ENCODE results near the gene SLC6A8.
"Not testable (repeated sequence)": the region's sequence is repeated elsewhere in the genome, so short reads cannot be mapped to it uniquely, and the experiment has no call there.

The SLC6A8 gene

DNA sequence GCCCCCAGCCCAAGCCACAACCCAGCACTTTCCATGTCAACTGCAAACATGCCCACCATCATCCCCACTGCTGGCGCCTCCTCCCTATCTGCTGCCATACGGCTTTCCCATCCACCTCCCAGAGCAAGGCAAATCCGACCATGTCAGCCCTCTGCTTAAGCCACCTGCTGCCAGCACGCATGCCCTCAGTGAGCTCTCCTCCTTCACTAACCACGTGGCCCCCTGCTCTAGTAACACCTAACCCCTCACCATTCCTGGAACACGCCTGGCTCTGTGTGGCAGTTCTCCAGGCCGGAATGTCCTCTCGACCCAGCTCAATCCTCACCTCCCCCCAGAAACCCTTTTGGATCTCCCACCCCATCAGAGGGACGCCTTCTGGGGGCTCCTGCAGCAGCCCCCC lies 19.1 kb downstream of the SLC6A8 start:
- no peak for DNase-seq (ENCODE audit: low read depth in 3 of 3)

DNA sequence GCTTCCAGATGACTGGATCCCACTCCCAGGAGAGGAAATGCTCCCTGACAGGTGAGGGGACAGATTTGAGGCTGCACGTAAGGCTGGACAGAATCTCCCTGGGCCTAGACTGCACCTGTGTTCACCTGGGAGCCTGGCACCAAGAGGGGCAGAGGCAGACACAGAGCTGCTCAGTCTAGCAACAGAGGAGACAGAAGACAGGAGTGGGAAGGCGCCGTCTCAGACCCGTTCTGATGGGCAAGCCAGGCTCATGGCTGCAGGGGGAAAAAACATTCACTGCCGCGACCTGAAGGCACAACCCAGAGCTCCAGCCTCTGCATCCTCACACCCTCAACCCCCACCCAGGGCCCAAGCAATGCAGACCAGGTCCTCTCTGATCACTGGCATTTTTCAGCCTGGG lies 19.7 kb downstream of the SLC6A8 start:
- DNase-seq (ENCODE audit: low read depth in 3 of 3), result no peak

DNA sequence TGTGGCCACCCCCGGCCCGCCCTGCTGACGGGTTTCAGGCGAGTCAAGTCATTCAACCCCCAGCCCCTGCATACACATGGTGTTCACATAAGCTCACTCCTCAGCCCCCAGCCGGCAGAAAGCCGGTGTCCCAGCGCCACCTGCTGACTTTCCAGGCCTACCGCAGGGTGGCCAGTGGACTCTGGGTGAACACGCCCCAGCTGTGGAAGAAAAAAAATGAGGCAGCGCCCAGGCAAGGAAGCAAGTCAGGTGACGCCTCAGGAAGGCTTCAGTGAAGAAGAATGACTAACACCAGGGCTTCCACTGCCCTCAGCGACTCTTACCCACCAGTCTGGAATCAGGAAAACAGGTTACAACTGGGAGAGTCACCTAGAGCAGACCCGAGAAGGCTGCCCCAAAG lies 20.7 kb downstream of the SLC6A8 start:
- DNase-seq (ENCODE audit: low read depth in 3 of 3), result no peak

DNA sequence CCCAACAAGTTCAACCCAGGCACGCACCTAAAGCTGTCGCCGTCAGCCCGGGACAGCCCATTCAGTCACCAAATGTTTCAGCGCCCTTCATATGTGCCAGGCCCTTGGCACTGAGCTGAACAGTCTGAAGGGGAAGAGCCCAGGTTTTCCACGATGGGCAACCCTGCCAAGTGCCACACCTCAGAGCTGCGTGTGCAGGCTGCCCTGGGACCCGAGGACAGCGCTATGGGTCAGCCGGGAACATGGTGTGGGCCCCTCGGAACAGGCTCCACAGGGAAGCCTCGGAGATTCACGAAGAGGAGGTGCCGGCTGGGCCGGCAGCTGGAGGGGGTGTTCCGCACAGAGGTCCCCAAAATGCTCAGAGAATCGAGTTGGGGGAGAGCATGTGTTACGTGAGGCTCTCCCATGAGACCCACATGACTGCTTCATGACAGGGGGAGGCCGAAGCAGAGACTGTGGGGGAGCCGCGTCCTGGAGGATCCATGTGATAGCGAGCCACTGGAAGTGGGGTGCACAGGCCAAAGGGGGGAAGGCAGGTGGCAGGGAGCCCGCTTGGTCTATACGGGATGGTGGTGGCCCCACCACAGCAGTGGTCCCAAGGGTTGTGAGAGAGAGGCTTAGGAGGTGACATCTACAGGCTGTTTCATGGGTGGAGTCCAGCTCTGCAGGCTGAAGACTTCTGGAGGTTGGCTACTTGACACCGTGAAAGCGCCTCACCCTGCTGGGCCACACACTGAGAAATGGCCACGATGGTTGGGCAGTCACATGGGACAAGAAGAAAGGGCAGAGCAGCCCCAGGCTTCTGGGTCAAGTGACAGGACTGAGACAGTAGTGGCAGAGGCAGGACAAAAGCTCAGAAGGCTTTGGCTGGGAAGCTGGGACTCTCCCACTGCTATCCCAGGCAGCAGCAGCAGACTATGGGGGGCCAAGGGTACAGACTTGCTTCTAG lies 22.3 kb downstream of the SLC6A8 start:
- no peak for DNase-seq (ENCODE audit: low read depth in 3 of 3)

DNA sequence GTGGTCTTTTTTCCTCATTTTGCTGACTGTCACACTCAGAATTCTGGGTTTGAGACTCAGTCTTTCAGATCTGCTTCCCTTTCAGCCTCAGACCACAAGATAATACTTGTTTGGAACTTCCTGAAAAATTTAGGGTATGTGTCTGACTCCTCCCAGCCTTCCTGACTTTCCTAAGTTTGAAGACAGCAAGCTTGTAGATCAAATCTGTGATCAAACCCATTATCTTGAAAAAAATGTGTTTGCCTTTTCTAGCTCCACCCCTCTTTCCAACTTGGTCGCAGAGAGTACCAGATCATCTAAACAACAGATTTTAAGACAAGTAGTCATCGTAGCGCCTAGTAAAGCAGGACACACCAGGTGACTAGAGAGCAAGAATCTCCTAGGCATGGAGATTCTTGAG lies 26.5 kb downstream of the SLC6A8 start:
- DNase-seq (ENCODE audit: low read depth in 3 of 3), result no peak

DNA sequence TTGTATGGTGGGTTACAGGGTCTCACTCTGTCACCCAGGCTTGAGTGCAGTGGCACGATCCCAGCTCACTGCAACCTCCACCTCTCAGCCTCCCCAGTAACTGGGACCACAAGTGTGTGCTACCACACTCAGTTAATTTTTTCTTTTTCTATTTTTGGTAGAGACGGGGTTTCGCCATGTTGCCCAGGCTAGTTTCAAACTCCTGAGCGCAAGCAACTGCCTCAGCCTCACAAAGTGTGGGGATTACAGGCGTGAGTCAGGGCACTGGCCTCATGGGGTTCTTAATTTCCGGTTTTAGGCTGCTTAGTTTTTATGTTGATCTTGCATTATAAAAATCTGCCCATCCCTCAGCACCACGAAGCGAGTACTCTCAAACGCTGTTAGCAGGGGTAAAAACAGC lies 29.7 kb downstream of the SLC6A8 start:
- DNase-seq (ENCODE audit: low read depth in 3 of 3), result no peak

DNA sequence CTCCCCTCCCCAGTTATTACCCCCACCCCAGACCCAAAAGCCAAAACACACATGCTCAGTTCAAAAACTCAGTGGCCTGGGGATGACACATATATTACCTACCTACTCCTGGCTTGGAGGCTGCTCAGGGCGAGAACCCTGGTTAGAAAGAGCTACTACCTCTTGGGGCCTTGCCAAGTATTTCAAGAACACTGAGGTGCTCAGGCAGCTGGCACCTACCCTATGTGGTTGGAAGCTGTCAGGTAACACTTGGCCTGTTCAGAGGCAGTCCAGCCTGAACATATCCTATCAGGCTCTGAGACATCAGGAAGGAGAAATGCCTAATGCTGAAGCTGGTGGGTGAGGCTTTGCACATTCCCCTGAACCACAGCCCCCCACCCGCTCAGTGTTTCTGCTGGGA lies 31.5 kb downstream of the SLC6A8 start:
- no peak for DNase-seq (ENCODE audit: low read depth in 3 of 3)

DNA sequence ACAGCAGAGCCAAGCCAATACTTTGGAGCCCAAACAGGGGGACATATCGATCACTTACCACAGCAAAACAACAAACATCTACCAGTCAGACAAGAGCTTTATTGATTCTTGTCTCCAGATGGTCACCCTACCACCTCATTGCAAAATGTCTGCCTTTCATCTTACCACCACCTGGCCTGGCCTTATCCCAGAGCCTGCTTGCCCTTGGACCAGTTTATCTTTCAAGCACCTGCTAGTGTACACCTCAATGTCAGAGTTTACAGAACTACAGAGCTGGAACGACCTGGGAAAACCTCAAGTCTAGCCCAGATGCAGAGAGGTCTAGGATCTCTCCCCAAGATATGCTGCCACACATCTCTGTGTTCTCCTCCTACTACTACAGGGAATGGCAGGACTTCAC lies 32.0 kb downstream of the SLC6A8 start:
- DNase-seq (ENCODE audit: low read depth in 3 of 3), result no peak

DNA sequence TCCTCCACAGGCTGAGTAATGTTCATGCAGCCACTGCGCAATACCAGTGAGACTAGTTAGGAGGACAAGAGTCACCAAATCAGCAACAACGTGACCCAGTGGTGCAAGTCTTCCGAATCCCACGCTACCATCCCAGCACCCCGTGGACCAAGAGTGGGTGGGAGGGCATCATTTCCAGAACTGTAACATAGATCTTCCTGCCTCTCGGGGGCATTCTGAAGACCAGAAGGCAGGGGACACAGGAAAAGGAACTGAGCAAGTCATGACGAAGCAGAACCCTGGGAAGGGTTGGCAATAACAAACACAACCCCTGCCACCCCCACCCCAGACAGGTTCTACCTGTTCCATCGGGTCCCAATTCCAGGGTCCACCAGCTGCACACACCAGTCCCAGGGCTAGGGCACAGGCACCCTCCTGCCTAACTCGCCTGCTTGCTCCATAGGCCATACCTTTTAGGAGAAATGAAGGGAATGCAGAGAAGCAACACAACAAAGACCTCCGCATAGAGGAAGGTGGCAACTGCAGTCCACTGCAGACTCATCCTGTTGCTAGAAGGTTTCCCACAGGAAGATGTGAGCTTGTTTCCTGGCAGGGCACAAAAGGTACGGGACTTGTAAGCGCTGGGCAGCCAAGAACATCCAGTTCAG lies 35.1 kb downstream of the SLC6A8 start:
- no peak for DNase-seq (ENCODE audit: low read depth in 3 of 3)

DNA sequence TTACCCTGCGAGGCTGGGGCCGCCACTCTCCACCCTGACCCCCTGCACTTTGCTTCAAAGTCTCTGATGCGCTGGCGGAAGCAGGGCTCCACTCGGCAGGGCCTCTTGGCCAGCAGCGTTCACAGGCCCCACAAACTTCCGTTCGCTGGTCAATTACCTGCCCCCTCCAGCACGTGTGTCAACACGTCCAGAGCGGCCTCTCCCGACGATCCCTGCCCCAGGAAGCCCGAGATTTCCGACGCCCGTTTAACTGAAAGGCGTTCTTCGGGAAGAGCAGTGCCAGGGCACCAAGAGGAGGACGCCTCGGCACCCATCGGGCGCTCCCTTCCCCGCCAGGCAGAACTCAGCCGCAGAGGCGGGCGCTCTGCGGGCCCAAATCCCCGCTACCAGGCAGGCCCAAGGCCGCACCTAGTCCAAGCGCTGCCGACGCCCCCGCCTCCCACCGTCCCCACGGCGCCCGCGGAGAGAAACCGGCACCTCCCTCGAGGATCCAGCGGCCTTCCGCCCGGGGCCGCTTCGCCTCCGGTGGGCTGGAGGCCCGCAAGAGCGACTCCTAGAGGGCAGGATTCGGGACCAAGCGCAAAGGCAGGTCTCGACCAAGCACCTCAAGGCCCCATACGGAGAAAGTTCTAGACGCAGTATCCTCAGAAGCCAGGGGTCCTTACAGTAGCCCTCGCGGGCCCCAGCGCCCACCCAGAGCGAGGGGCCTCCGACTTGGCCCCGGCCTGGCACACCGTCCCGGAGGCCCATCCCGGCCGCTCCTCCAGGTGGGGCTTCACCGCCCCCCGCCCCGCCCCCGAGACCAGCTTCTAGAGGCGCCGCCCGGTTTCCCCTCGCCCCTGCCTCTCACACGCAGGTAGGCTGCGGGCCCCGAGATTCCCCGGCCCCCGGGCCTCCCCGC lies 35.9 kb downstream of the SLC6A8 start:
- peak in 1 of 3 experiments; percentile 49 for DNase-seq (ENCODE audit: low read depth in 3 of 3)

DNA sequence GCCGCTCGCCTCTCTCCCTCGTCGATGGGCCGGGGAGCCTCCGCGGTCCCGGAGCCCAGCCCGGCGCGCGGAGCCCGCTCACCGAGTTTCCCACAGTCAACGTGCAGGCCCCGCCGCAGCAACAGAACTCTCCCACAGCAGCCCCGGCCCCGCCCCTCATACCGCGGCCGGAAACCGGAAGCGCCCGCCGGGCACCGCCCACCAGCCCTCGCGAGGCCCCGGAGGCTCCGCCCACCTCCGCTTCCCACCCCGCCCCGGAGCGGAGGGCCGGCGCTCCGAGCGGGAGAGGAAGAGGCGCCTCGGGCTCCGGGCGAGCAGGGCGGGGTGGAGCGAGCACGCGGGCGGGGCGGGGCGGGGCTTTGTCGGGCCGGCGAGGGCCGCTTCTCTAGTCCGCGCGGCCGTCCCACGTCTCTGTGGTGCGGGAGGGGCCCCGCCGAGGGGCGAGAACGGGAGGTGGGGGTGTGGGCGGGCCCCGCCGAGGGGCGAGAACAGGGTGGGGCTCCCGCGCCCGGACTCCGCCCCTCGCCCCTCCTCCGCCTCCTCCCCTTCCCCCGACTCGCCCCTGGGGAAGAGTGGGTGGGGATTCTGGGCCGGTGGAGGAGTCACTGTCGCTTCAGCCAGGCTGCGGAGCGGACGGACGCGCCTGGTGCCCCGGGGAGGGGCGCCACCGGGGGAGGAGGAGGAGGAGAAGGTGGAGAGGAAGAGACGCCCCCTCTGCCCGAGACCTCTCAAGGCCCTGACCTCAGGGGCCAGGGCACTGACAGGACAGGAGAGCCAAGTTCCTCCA lies 36.7 kb downstream of the SLC6A8 start, which contains the start of the genes ABCD1 and BCAP31:
ABCD1 (plus strand) TSS at position 605 of the 787 bp plus-strand sequence. CDS start 411 bp downstream, outside the sequence.
BCAP31 (minus strand) TSS at position 136 of the 787 bp plus-strand sequence. CDS start 1,143 bp downstream, outside the sequence.
- peak; percentile 74 to 80 (median 80) for DNase-seq (ENCODE audit: low read depth in 3 of 3)

DNA sequence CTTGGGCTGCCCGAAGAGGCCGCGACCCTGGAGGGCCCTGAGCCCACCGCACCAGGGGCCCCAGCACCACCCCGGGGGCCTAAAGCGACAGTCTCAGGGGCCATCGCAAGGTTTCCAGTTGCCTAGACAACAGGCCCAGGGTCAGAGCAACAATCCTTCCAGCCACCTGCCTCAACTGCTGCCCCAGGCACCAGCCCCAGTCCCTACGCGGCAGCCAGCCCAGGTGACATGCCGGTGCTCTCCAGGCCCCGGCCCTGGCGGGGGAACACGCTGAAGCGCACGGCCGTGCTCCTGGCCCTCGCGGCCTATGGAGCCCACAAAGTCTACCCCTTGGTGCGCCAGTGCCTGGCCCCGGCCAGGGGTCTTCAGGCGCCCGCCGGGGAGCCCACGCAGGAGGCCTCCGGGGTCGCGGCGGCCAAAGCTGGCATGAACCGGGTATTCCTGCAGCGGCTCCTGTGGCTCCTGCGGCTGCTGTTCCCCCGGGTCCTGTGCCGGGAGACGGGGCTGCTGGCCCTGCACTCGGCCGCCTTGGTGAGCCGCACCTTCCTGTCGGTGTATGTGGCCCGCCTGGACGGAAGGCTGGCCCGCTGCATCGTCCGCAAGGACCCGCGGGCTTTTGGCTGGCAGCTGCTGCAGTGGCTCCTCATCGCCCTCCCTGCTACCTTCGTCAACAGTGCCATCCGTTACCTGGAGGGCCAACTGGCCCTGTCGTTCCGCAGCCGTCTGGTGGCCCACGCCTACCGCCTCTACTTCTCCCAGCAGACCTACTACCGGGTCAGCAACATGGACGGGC lies 37.5 kb downstream of the SLC6A8 start:
- no peak for DNase-seq (ENCODE audit: low read depth in 3 of 3)

DNA sequence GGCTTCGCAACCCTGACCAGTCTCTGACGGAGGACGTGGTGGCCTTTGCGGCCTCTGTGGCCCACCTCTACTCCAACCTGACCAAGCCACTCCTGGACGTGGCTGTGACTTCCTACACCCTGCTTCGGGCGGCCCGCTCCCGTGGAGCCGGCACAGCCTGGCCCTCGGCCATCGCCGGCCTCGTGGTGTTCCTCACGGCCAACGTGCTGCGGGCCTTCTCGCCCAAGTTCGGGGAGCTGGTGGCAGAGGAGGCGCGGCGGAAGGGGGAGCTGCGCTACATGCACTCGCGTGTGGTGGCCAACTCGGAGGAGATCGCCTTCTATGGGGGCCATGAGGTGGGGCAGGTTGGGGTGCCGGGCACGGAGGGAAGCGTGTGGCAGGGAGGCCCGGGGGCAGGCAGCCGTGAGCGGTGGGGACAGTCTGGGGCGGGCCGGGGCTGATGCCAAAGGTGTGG lies 38.1 kb downstream of the SLC6A8 start:
- DNase-seq (ENCODE audit: low read depth in 3 of 3), result no peak

DNA sequence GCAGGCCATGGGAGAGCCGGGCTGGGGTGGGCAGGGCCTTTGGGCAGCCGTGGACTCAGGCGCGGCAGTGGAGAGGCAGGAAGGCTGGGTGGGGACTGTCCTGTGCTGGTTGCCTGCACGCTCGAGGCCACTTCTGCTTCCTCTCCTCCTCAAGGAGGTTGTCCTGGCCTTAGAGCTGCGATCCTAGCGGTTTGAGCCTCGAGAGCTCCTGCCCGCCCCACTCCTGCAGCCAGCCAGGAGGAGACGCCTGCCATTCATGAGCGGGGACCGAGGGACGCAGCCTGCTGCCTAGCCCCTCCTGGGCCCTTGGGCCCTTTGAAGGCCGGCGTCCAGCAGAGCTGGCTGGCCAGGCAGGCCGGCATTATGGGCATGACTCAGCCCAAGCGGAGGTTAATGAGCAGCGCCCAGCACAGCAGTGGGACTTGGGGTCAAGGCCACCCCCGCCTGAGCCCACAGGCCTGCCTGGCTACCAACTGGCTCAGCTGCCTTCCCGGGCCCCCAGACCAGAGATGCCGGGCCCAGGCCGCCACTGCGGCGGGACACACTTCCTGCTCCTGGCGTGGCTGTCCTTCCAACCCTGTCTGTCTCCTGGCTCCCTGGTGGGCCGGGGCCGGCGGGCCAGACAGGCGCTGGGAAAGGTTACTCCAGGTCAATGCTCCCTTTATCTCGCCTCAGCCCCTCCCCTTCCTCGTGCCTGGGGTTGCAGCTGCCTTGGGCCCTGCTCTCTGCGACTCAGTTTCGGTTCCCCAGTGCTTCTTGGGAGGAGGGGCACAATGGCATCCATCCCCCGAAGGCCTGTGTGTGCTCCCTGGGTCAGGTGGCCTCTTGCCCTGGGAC lies 38.8 kb downstream of the SLC6A8 start:
- no peak for DNase-seq (ENCODE audit: low read depth in 3 of 3)

DNA sequence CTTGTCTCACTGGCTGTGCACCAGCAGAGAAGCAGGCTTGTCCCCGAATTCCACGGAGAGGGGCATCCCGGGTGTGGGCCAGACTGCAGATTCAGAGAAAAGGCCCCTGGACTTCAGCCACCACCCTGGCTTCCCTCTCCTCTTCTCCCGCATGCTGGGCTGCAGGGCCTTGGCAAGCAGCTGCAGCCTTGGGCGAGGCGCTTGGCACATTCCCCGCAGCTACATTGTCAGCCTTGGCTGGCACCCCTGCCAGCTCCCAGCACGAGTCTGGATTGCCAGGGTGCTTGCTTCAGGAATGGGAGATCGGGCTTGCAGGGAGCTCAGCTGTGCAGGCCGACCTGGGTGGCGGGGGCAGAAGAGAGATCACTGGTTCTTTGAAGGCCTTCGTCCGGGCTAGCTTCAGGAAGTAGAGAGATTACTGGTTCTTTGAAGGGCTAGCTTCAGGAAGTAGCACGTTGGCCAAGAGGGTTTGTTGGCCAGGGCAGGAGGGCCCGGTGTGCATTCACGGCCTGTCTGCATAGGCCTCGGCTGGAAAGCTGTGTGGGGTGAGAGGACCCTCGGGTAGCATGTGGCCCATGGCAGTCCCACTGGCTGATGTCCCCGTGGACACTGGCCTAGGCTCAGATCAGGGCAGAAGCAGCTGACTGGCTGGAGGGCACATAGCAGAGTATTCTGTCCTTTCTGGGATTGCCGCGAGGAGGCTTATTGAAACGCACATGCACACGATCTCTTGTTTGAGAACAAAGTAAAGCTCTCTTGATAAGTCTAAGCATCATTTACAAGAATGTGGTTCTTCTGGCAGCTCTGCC lies 39.6 kb downstream of the SLC6A8 start:
- DNase-seq (ENCODE audit: low read depth in 3 of 3), result no peak

DNA sequence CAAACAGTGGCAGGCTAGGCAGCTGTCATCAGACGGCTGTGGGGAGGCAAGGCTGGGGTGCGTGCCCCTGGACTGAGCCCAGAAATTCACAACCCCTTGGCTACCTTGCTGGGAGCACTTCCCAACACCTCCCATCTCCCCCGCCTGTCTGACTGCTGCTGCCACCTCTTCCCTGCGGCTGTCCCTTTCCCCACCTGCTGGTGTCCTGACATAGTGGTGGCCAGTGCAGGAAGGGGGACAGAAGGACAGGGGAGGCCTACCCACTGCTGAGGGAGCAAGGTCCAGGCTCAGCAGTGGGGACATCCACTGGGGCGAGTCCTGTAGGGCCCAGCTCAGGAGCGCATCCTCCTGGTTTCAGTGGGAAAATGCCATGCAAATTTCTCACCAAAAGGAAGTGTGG lies 40.4 kb downstream of the SLC6A8 start:
- no peak for DNase-seq (ENCODE audit: low read depth in 3 of 3)

DNA sequence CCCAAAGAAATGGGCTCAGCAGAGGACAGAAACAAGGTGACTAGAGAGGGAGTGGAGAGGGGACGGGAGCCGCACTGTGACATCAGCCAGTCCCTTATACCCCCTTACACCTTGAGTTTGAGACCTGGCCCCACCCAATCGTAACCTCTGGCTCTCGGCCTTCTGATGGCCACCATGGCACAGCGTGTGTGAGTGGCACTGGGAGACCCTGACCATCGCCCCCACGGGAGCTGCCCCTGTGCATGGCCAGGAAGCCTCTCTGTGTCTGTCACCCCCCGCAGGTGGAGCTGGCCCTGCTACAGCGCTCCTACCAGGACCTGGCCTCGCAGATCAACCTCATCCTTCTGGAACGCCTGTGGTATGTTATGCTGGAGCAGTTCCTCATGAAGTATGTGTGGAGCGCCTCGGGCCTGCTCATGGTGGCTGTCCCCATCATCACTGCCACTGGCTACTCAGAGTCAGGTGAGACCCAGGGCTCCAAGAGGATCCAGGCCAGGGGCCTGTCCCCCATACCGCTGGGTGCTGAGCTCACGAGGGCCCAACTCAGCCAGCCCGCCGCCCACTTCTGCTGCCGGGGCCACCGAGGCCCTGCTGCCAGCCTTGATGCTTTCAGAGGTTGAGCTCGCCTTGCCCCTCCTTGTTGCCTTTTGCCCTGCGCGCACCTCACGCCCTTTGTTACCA lies 41.4 kb downstream of the SLC6A8 start:
- no peak for DNase-seq (ENCODE audit: low read depth in 3 of 3)

DNA sequence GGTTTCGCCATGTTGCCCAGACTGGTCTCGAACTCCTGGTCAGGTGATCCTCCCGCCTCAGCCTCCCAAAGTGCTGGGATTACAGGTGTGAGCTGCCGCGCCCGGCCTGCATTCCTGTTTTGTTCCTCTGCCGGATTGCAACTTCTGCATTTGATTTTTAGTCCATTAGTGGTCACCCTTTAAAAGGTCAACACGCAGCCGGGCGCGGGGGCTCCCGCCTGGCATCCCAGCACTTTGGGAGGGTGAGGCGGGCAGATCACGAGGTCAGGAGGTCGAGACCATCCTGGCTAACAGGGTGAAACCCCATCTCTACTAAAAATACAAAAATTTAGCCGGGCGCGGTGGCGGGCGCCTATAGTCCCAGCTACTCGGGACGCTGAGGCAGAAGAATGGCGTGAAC lies 42.4 kb downstream of the SLC6A8 start:
- not testable (repeated sequence) for DNase-seq (ENCODE audit: low read depth in 3 of 3)
